GM10248 (cell line): Measurements from ENCODE around the gene SCGB3A2.

ENCODE experiments used
- CTCF ChIA-PET: fragments of 300-600 bp; sonication (Branson Sonifier 250); formaldehyde crosslinking; extraction: SDS; loops from one replicate; lab custom pipeline; 2021; ENCODE audit warnings: antibody characterized with exemption; lab: Yijun Ruan, JAX
- POLR2A ChIA-PET: fragments of 350-650 bp; sonication (Branson Sonifier 250); formaldehyde crosslinking; extraction: SDS; loops from one replicate; lab custom pipeline; 2020; ENCODE audit warnings: antibody characterized with exemption; lab: Yijun Ruan, JAX
- DNase-seq: peaks from one replicate; pipeline ENCODE4 v3.0.0; 2012; ENCODE audit errors: extremely low spot score
- CTCF ChIP-seq: IDR thresholded peaks from 2 replicates; pipeline ENCODE4 v1.5.1; 2012; ENCODE audit warnings: mild to moderate bottlenecking, low read depth; ENCODE audit errors: extremely low read depth, missing control alignments, control extremely low read depth

Gene SCGB3A2

GRCh38 chr5:147853372-147853987 lies 25.0 kb upstream of the SCGB3A2 start:
- DNase-seq, result no peak
- no peak for TF ChIP-seq CTCF
- CTCF ChIA-PET, result interaction anchor here (1.4 to 2.6 kb wide), 2 partner anchors 8 to 31 kb away, joined by 3 to 9 read pairs; no protein-coding TSS in a partner anchor
- POLR2A ChIA-PET, result no interaction called here

- no peak for TF ChIP-seq CTCF
- CTCF ChIA-PET, result interaction anchor here (1.0 to 2.6 kb wide), 4 partner anchors 9 to 878 kb away, joined by 3 to 9 read pairs (median 5); no protein-coding TSS in a partner anchor
- POLR2A ChIA-PET, result no interaction called here
- no peak for DNase-seq
Measured at GRCh38 chr5:147854331-147854730, 24.2 kb upstream of the SCGB3A2 start.

- ChIA-PET POLR2A (no interaction called here), CTCF (interaction anchor here (1.0 to 2.6 kb wide), 3 partner anchors 10 to 878 kb away, joined by 3 to 9 read pairs (median 7); no protein-coding TSS in a partner anchor)
- no peak for TF ChIP-seq CTCF
- no peak for DNase-seq
Measured at GRCh38 chr5:147854894-147855773, 23.4 kb upstream of the SCGB3A2 start.

- DNase-seq, result no peak
- ChIA-PET CTCF (interaction anchor here (2.1 to 3.6 kb wide), 3 partner anchors 8 to 875 kb away, joined by 7 to 22 read pairs (median 9); no protein-coding TSS in a partner anchor), POLR2A (no interaction called here)
- TF ChIP-seq CTCF, result no peak
Measured at GRCh38 chr5:147855774-147856069, 22.8 kb upstream of the SCGB3A2 start.

- DNase-seq, result no peak
- TF ChIP-seq CTCF, result no peak
- ChIA-PET CTCF (interaction anchor here (1.2 to 3.6 kb wide), 6 partner anchors 9 to 876 kb away, joined by 4 to 31 read pairs (median 7); no protein-coding TSS in a partner anchor), POLR2A (no interaction called here)
Measured at GRCh38 chr5:147856801-147857200, 21.7 kb upstream of the SCGB3A2 start.

- ChIA-PET CTCF (interaction anchor here (0.7 to 3.6 kb wide), 18 partner anchors 10 to 876 kb away, joined by 3 to 31 read pairs (median 4); partner anchors contain the start of gene SCGB3A2), POLR2A (no interaction called here)
- peak; percentile 76 for TF ChIP-seq CTCF
- DNase-seq, result peak; percentile 18
Measured at GRCh38 chr5:147857302-147858129, 21.0 kb upstream of the SCGB3A2 start.
